ENCODE measurements around the gene PGS1.

Gene PGS1

GRCh38 chr17:78414178-78415162, 36.0 kb downstream of the PGS1 start:
- no peak for DNase-seq (ENCODE audit: extremely low spot score)
- TF ChIP-seq, protein P1, sequence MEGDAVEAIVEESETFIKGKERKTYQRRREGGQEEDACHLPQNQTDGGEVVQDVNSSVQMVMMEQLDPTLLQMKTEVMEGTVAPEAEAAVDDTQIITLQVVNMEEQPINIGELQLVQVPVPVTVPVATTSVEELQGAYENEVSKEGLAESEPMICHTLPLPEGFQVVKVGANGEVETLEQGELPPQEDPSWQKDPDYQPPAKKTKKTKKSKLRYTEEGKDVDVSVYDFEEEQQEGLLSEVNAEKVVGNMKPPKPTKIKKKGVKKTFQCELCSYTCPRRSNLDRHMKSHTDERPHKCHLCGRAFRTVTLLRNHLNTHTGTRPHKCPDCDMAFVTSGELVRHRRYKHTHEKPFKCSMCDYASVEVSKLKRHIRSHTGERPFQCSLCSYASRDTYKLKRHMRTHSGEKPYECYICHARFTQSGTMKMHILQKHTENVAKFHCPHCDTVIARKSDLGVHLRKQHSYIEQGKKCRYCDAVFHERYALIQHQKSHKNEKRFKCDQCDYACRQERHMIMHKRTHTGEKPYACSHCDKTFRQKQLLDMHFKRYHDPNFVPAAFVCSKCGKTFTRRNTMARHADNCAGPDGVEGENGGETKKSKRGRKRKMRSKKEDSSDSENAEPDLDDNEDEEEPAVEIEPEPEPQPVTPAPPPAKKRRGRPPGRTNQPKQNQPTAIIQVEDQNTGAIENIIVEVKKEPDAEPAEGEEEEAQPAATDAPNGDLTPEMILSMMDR (IDR thresholded peaks at IDR 0.05; ENCODE audit: control extremely low read depth, extremely low read depth, low read depth, missing control alignments), result no peak
- ChIA-PET CTCF (interaction anchor here (1.3 to 1.9 kb wide), 2 partner anchors 24 to 164 kb away, joined by 3 to 6 read pairs; no protein-coding TSS in a partner anchor), POLR2A (interaction anchor here (0.6 kb wide), 1 partner anchor 530 kb away, joined by 3 read pairs; no protein-coding TSS in a partner anchor)

- TF ChIP-seq, protein P1 (IDR thresholded peaks at IDR 0.05; ENCODE audit: control extremely low read depth, extremely low read depth, low read depth, missing control alignments), result no peak
- POLR2A ChIA-PET, result interaction anchor here (0.5 kb wide), 1 partner anchor 109 kb away, joined by 3 read pairs; no protein-coding TSS in a partner anchor
- no peak for DNase-seq (ENCODE audit: extremely low spot score)
- CTCF ChIA-PET, result interaction anchor here (0.7 to 2.6 kb wide), 9 partner anchors 9 to 165 kb away, joined by 3 to 14 read pairs (median 4); no protein-coding TSS in a partner anchor
These were observed 37.6 kb downstream of the PGS1 start for GRCh38 chr17:78415821-78416711.

DNA sequence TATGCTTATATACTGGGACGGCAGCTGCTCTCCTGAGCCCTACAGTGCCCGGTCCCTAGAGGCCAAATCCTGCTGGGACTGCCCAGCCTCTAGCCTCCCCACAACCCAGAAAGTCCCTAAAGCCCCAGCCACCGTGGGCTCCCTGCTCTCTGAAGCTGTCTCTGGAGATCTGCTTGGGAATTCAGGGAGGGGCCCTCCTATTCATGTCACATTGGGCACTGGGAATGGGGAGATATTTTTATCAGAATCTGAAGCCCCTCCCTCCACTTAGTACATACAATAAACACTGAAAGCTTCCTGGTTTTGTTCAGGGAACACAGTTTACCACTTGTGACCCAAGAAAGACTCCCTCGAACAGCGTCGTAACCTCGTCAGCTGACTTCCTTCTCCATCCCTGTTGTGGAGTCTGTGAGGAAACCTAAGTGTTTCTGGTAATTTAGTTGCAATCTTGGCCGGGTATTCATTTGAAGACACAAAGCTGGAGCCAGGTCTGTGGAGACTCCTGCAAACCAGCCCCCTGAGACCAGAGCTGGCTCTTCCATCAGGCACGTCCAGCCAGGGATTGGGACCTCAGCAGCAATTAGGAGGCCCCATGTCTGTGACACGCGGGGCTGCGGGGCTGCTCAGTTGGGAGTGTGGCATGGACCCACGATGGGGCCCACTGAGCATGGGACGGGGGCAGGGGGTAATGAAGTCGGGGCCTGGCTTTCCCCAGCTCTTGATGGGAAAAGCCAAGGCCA, 38.5 kb downstream of the PGS1 start:
- ChIA-PET POLR2A (no interaction called here), CTCF (interaction anchor here (0.7 to 2.6 kb wide), 8 partner anchors 10 to 166 kb away, joined by 3 to 14 read pairs (median 4); no protein-coding TSS in a partner anchor)
- DNase-seq (ENCODE audit: extremely low spot score), result no peak
- TF ChIP-seq, protein P1 (IDR thresholded peaks at IDR 0.05; ENCODE audit: control extremely low read depth, extremely low read depth, low read depth, missing control alignments), result no peak

GRCh38 chr17:78417531-78417909, 39.1 kb downstream of the PGS1 start:
- DNase-seq (ENCODE audit: extremely low spot score), result no peak
- CTCF ChIA-PET, result interaction anchor here (1.4 to 2.6 kb wide), 3 partner anchors 22 to 166 kb away, joined by 5 to 14 read pairs (median 8); no protein-coding TSS in a partner anchor
- TF ChIP-seq, protein P1 (IDR thresholded peaks at IDR 0.05; ENCODE audit: control extremely low read depth, extremely low read depth, low read depth, missing control alignments), result no peak
- POLR2A ChIA-PET, result no interaction called here

GRCh38 chr17:78418326-78419026, 40.0 kb downstream of the PGS1 start:
- POLR2A ChIA-PET, result no interaction called here
- TF ChIP-seq, protein P1 (IDR thresholded peaks at IDR 0.05; ENCODE audit: control extremely low read depth, extremely low read depth, low read depth, missing control alignments), result no peak
- CTCF ChIA-PET, result interaction anchor here (1.7 to 8.6 kb wide), 3 partner anchors 56 to 168 kb away, joined by 8 to 108 read pairs (median 71); partner anchors contain the start of gene SOCS3
- DNase-seq (ENCODE audit: extremely low spot score), result no peak
